HG02623 (cell line): ENCODE data around the gene COL4A2.
A peak's percentile ranks its signal among the peaks of the same experiment; 100 is the strongest.

Experiments
- ATAC-seq: cut with Tn5 transposase; IDR thresholded peaks from one replicate; pipeline ENCODE4 v1.9.1; 2021; ENCODE audit warnings: moderate library complexity; ENCODE audit not compliant: unreplicated experiment

Gene COL4A2

GRCh38 chr13:110351636-110352420 lies 44.7 kb downstream of the COL4A2 start:
- ATAC-seq, result no peak

- ATAC-seq, result no peak
These were observed 45.7 kb downstream of the COL4A2 start for GRCh38 chr13:110352735-110353134.

DNA sequence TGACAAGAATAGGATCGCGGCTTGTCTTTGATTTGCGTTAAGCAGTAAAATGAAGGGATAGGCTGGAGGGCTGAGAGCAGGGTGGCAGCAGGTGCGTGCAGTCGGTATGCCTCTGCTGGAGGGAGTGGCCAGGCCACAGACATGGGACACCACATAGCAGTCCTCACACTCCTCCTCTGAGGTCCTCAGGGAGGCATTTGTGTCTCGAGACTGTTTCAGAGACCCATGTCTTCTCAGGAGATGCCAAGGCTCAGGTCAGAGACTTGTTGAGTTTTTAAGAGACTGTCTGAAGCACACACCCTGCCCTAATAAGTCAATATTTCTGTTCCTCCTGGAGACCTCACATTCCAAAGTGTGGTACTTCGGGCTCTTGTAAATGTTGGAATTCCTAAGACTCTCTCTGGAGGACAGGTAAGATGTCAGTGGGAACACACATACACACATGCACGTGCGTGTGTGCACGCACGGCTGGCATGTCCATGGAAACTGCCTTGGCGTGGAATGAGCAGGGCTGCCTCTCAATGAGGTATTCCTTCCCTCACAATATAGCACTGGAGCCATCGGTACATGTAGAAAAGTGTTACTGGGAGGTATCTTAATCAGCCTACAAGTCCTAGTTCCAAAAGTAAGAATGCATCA lies 46.4 kb downstream of the COL4A2 start:
- ATAC-seq, result no peak

DNA sequence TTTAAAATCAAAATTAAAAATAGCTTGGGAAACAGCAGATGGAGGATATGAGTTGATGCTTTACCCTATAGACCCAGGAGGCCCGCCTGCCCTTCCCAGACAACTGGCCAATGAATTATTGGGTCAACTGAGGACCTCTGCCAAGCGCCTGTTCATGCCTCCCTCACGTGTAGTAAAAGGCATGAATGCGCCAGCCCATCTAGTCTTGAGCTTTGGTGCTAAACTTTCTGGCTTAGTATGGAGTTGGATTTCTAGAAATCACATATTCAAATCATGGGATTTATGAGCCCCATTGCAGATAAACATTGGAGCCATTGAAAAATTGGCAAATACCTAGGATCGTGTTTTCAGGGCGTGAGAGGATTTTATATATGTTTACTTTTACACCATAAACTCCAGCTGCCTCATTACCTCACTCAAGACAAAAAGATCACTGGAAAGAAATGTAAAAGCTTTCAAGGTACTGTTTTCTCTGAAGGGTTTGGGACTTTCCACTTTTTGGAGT lies 47.1 kb downstream of the COL4A2 start:
- no peak for ATAC-seq

DNA sequence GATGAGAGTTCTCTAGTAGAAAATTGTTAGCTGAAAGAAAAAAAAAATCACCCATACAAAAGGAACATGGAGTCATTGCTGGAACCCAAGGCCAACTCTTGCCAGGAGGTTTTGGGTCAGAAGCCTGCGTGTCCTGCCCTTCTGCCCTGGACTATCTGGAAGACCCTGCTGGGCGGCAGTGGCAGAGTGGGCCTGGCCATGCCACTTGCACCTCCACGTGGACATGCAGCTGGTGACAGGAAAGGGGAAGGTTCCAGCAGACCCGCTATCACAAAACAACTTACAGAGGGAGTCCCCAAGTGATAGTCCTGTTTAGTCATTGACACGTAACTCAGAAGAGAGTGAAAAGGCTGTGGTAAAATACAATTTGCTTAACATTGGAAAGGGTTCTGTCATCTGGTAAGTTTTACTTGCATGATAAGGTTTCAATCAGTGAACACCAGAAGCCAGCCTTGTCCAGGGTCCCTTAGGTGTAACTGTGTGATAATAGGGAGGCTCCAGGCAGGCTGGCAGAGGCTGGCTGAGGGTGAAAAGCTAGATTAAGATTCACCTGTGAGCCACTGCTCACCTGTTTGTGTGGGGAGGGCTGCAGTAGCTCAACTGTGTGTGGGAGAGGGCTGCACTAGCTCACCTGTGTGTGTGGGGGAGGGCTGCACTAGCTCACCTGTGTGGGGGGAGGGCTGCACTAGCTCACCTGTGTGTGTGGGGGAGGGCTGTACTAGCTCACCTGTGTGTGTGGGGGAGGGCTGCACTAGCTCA lies 47.8 kb downstream of the COL4A2 start:
- ATAC-seq, result no peak

GRCh38 chr13:110356362-110356761 lies 49.3 kb downstream of the COL4A2 start:
- no peak for ATAC-seq

DNA sequence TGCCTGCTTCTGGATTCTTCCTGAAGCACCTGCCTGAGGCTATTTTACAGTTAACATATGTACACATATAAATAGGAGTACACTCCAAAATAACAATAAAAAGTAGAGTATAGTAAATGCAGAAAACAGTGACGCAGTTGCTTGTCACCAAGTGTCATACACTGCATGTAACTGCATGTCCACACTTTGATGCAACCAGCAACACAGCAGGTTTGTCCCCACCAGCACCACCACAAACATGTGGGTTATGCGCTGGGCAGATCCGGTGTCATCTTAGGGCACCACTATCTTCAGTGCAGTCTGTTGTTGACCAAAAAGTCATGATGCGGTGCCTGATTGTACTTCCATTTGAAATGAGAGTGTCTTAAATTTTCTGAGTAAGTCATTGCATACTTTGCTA lies 51.3 kb downstream of the COL4A2 start:
- no peak for ATAC-seq

- ATAC-seq, result no peak
These were observed 52.8 kb downstream of the COL4A2 start for GRCh38 chr13:110359840-110360301.

GRCh38 chr13:110360598-110360997 lies 53.5 kb downstream of the COL4A2 start:
- ATAC-seq, result no peak

GRCh38 chr13:110361365-110361911 lies 54.4 kb downstream of the COL4A2 start:
- no peak for ATAC-seq

GRCh38 chr13:110363010-110363409 lies 55.9 kb downstream of the COL4A2 start:
- ATAC-seq, result no peak

GRCh38 chr13:110364081-110364480 lies 57.0 kb downstream of the COL4A2 start:
- ATAC-seq, result no peak

DNA sequence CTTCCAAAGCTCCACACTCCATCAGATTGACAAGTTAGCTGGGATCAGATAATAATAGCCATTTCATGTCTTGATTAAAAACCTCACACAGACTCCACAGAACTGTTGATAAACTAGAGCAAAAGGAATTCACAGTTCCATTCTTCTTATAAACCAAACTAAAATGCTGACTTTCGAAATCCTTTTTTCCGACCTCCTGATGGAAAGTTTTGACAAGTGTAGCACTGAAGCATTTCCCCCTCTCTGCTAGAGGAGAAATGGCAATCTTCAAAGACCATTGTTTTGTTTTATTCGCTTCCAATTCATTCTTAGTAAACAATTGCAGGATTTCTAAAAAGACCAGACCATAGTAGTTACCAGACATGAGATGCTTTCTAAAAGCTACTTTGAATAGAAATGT lies 58.8 kb downstream of the COL4A2 start:
- ATAC-seq, result no peak

DNA sequence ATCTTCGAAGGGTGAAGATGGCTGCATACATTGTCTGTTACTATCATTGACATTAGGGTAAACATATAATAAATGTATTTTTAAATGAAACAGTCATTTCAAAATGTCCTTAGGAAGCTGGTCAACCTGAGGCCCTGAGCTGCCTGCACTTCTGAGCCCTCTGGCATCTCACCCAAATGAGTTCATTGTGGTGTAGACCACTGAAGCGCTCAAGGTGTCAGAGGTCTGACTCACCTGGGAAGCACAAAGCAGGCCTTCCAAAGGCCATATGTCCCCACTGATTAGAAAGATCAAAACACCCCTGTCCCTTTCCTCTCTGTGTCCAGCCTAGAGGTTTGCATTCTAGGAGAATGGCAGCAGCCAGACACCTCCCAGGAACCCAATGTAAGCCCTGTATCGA lies 59.6 kb downstream of the COL4A2 start:
- no peak for ATAC-seq

DNA sequence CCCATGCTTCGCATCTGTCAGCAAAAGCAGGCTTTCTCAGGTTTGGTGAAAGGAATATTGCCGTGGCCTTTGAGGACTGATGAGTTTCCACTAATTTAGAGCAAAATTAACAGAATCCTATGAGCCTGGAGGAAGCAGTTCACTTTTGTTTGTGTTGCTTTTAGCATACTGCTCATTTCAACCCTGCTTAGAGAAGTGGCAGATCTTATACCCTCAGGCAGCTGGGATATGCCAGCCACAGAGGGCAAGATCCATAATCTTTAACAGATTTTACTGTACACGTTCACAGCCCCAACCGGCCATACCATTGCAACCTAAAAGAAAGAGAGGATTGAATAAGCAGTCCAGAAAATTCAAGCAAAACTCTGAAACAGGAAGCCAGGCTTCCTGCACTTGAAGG lies 60.5 kb downstream of the COL4A2 start:
- no peak for ATAC-seq

- no peak for ATAC-seq
These were observed 61.3 kb downstream of the COL4A2 start for GRCh38 chr13:110368408-110368807.

DNA sequence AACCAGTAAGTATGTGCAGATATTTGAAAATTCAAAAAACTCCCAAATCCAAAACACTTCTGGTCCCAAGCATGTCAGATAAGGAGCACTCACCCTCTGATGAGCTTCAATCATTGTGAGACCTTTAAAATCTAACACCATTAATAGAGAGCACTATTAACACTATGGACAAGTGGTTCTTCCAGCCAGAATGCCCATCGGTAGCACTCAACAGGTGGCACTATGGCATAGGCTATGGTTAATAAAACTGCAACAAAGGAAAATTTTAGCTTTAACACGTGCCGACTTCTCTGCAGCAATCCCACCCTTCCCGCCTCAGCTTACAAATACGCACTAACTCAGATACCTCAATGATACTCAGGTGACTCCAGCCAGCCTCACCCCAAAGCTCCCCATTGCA lies 62.3 kb downstream of the COL4A2 start:
- ATAC-seq, result no peak

DNA sequence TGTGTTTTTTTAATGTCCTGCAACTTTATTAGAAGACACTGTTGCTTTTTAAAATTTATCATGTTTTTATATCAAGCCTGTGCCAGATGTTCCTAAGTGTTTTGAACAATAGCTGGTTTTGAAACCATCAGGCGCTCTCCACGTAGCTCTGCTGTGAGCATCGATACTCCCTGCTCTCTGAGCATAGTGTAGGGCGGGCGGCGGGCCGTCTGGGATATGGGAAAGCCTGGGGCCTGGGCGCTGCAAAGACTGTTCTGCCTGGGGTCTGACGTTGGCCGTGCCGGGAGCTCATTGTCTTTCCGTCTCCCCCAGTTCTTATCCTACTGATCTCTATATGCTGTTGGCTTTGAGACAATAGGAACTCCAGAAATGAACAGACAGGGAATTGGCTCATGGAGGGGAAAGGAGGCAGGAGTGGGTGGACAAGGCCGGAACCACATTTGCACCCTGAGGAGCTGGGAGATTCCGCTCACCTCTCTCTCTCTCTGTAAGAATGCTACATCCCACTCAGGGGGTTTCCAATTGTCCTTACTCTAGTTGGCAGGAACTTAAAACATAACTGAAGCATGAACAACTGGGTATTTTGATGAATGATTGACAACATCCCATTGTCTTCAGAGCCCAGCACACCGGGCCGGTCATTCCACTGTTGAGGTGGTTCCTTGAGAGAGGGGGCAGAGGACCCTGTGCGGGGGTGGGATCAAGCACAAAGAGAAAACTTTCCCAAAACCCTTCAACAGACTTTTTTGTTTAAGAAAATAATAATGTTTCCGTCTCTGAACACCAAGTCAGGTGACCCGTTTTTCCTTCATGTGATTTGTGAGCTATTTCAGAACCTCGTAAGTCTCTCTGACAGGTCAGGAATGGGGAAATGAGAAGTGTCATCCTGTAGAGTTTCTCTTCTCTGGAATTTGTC lies 64.7 kb downstream of the COL4A2 start:
- ATAC-seq, result peak; percentile 73

DNA sequence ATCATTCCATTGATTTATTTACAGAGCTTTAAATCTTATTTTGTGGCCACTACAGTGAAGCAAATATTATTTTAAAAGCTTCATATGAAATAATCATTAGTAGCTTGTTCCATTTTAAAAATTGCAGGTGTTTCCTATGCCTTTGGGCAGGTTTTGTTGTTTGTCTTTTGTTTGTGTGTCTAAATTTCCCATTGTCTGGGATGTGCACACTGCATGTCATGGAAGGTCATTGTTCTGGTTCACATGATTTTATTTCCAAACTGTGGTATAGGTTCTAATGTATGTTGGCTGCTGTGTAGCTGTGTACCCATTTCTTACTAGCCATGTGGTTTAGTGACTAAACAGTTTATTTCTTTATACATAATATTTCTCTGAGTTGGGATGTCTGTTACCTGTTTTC lies 65.6 kb downstream of the COL4A2 start:
- no peak for ATAC-seq

- no peak for ATAC-seq
These were observed 66.5 kb downstream of the COL4A2 start for GRCh38 chr13:110373617-110374016.
